Stimulated activated CD8-positive, alpha-beta memory T cell treated with anti-CD3 and anti-CD28 coated beads, Interleukin-4, amount 100 ng/mL, for 24 hours (primary cell): Measurements from ENCODE around the gene SYPL2.
A peak's percentile ranks its signal among the peaks of the same experiment; 100 is the strongest.

Experiments used
- DNase-seq: peaks from one replicate; pipeline ENCODE4 v3.0.0-alpha.2; 2020; ENCODE audit warnings: low read depth

The SYPL2 gene

GRCh38 chr1:109492779-109493178 is 26.4 kb downstream of the SYPL2 start:
- no peak for DNase-seq

- no peak for DNase-seq
Observed at GRCh38 chr1:109493227-109493626, 26.9 kb downstream of the SYPL2 start.

- DNase-seq: peak; percentile 85
Observed at GRCh38 chr1:109493805-109494539, 27.6 kb downstream of the SYPL2 start, which contains the start of gene CYB561D1. TSS of gene CYB561D1 (plus strand) at chr1:109494094. CDS start at chr1:109494140, 46 bp downstream.

- DNase-seq: no peak
Observed at GRCh38 chr1:109495738-109496137, 29.4 kb downstream of the SYPL2 start.

GRCh38 chr1:109497449-109498160 is 31.3 kb downstream of the SYPL2 start:
- DNase-seq: no peak

GRCh38 chr1:109498161-109498801 is 31.9 kb downstream of the SYPL2 start:
- DNase-seq: no peak

- no peak for DNase-seq
Observed at GRCh38 chr1:109499081-109499480, 32.7 kb downstream of the SYPL2 start.

- DNase-seq: no peak
Observed at GRCh38 chr1:109499661-109500536, 33.6 kb downstream of the SYPL2 start.

GRCh38 chr1:109500941-109501381 is 34.6 kb downstream of the SYPL2 start:
- no peak for DNase-seq

- no peak for DNase-seq
Observed at GRCh38 chr1:109501644-109502363, 35.5 kb downstream of the SYPL2 start.

GRCh38 chr1:109502364-109502851 is 36.1 kb downstream of the SYPL2 start:
- DNase-seq: no peak

- no peak for DNase-seq
Observed at GRCh38 chr1:109503935-109504334, 37.6 kb downstream of the SYPL2 start.

- DNase-seq: no peak
Observed at GRCh38 chr1:109504974-109505373, 38.6 kb downstream of the SYPL2 start.

GRCh38 chr1:109508001-109508872 is 41.9 kb downstream of the SYPL2 start:
- no peak for DNase-seq

GRCh38 chr1:109508873-109509175 is 42.5 kb downstream of the SYPL2 start:
- no peak for DNase-seq

- peak; percentile 56 for DNase-seq
Observed at GRCh38 chr1:109509176-109510134, 43.1 kb downstream of the SYPL2 start, which contains the start of gene AMIGO1. TSS of gene AMIGO1 (minus strand) at chr1:109509727. CDS start at chr1:109508912, 815 bp downstream.

- no peak for DNase-seq
Observed at GRCh38 chr1:109513110-109513710, 46.9 kb downstream of the SYPL2 start.

GRCh38 chr1:109514846-109515245 is 48.5 kb downstream of the SYPL2 start:
- DNase-seq: no peak
